Panc1 (cell line): ENCODE measurements around the gene ZCCHC7.

Experiments
- SIN3A ChIP-seq: IDR thresholded peaks from 2 replicates; pipeline ENCODE4 v1.6.1; 2012; ENCODE audit warnings: low read depth, mild to moderate bottlenecking, low read length, moderate library complexity, borderline replicate concordance; ENCODE audit not compliant: insufficient read depth
- TF ChIP-seq, protein P1 (sequence below): fragments of 450-650 bp; IDR thresholded peaks from 2 replicates; pipeline ENCODE4 v1.5.1; 2017; ENCODE audit warnings: mild to moderate bottlenecking
- TF ChIP-seq, protein P2 (sequence below), 2 experiments: IDR thresholded peaks; 2 replicates each; pipeline ENCODE4 v1.6.1; 2011 to 2012; ENCODE audit warnings: low read depth in 2 of 2, control low read depth in 1 of 2, low read length in 1 of 2, mild to moderate bottlenecking in 1 of 2, moderate library complexity in 1 of 2; ENCODE audit not compliant: insufficient read depth in 1 of 2

DNA sequence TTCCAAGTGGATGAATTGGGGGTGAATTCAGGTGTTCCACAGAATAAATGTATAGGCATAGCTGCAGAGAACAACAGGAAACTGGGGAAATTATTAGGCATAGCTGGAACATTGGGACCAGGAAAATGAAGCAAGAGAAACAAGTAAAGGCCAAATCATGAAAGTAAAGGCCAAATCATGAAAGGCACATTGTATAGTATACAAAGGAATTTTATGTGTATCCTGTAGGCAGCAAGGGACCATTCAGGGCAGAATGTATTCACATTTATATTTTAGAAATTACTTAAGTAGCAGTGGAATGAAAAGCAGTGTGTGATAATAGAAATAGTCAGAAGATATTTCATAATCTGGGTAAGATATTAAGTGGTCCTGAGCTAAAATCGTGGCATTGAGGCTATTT lies 174.8 kb downstream of the ZCCHC7 start:
- TF ChIP-seq, protein P1, sequence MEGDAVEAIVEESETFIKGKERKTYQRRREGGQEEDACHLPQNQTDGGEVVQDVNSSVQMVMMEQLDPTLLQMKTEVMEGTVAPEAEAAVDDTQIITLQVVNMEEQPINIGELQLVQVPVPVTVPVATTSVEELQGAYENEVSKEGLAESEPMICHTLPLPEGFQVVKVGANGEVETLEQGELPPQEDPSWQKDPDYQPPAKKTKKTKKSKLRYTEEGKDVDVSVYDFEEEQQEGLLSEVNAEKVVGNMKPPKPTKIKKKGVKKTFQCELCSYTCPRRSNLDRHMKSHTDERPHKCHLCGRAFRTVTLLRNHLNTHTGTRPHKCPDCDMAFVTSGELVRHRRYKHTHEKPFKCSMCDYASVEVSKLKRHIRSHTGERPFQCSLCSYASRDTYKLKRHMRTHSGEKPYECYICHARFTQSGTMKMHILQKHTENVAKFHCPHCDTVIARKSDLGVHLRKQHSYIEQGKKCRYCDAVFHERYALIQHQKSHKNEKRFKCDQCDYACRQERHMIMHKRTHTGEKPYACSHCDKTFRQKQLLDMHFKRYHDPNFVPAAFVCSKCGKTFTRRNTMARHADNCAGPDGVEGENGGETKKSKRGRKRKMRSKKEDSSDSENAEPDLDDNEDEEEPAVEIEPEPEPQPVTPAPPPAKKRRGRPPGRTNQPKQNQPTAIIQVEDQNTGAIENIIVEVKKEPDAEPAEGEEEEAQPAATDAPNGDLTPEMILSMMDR = no peak
- TF ChIP-seq SIN3A = no peak
- TF ChIP-seq, protein P2, sequence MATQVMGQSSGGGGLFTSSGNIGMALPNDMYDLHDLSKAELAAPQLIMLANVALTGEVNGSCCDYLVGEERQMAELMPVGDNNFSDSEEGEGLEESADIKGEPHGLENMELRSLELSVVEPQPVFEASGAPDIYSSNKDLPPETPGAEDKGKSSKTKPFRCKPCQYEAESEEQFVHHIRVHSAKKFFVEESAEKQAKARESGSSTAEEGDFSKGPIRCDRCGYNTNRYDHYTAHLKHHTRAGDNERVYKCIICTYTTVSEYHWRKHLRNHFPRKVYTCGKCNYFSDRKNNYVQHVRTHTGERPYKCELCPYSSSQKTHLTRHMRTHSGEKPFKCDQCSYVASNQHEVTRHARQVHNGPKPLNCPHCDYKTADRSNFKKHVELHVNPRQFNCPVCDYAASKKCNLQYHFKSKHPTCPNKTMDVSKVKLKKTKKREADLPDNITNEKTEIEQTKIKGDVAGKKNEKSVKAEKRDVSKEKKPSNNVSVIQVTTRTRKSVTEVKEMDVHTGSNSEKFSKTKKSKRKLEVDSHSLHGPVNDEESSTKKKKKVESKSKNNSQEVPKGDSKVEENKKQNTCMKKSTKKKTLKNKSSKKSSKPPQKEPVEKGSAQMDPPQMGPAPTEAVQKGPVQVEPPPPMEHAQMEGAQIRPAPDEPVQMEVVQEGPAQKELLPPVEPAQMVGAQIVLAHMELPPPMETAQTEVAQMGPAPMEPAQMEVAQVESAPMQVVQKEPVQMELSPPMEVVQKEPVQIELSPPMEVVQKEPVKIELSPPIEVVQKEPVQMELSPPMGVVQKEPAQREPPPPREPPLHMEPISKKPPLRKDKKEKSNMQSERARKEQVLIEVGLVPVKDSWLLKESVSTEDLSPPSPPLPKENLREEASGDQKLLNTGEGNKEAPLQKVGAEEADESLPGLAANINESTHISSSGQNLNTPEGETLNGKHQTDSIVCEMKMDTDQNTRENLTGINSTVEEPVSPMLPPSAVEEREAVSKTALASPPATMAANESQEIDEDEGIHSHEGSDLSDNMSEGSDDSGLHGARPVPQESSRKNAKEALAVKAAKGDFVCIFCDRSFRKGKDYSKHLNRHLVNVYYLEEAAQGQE (IDR thresholded peaks at IDR 0.05; ENCODE audit: insufficient read depth in 1 of 2, low read depth in 2 of 2, low read length in 1 of 2) = no peak
